RWPE2 (cell line): ENCODE measurements around the gene AMZ1.
"Not testable (repeated sequence)": the region's sequence is repeated elsewhere in the genome, so short reads cannot be mapped to it uniquely, and the experiment has no call there.

Experiments
- ATAC-seq: fragments of 200-7000 bp; cut with Tn5 transposase; 3 replicates; pipeline ENCODE4 v1.9.1; 2021; ENCODE audit warnings: low read depth
- DNase-seq: peaks from one replicate; pipeline ENCODE4 v3.0.0-alpha.2; 2020; ENCODE audit warnings: low spot score
- H3K27ac ChIP-seq: fragments of 450-650 bp; 2 replicates; pipeline ENCODE4 v1.5.1; 2017; ENCODE audit warnings: mild to moderate bottlenecking; ENCODE audit not compliant: poor library complexity, severe bottlenecking
- H3K27me3 ChIP-seq: fragments of 250-450 bp; sonication (Bioruptor Pico); 2 replicates; pipeline ENCODE4 v1.5.1; 2021; ENCODE audit warnings: mild to moderate bottlenecking, moderate library complexity; ENCODE audit not compliant: insufficient read depth, poor library complexity, severe bottlenecking
- H3K36me3 ChIP-seq: fragments of 250-450 bp; sonication (Bioruptor Pico); 2 replicates; pipeline ENCODE4 v1.5.1; 2020; ENCODE audit warnings: low read depth, mild to moderate bottlenecking, moderate library complexity
- H3K4me1 ChIP-seq: fragments of 250-450 bp; sonication (Bioruptor Pico); 2 replicates; pipeline ENCODE4 v1.5.1; 2021; ENCODE audit warnings: mild to moderate bottlenecking, moderate library complexity; ENCODE audit not compliant: insufficient read depth, poor library complexity, severe bottlenecking
- H3K4me3 ChIP-seq: fragments of 250-450 bp; sonication (Bioruptor Pico); 2 replicates; pipeline ENCODE4 v1.5.1; 2021; ENCODE audit warnings: mild to moderate bottlenecking, moderate library complexity; ENCODE audit not compliant: severe bottlenecking
- H3K9me3 ChIP-seq: fragments of 250-450 bp; sonication (Bioruptor Pico); 2 replicates; pipeline ENCODE4 v1.5.1; 2021; ENCODE audit warnings: mild to moderate bottlenecking, moderate library complexity; ENCODE audit not compliant: severe bottlenecking
- TF ChIP-seq, protein P1 (sequence below): fragments of 450-650 bp; IDR thresholded peaks from one replicate; pipeline ENCODE4 v1.5.1; 2017; ENCODE audit warnings: mild to moderate bottlenecking, moderate library complexity; ENCODE audit not compliant: poor library complexity, severe bottlenecking

The AMZ1 gene

DNA sequence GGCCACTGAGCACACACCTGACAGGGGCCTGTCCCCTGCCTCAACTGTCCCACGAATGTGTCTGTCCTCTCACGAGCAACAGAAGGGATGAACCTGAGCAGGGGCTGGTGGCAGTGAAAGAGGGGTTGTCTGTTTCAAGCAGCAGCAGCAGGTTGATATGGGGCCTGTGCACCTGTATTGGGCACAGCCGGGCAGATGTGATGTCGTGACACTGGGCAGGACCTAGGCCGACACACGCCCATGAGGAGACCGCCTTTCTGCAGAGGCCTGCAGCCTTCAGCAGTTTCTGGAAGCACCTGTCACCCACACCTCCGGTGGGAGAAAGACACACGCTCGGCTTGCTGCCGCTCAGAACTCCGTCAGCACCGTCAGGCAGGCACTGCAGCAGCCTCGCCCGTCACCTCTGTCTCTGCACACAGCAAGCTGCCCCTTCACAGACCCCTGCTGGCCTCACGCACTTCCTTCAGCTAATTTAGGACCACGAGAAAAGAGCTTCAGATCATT, 48.5 kb downstream of the AMZ1 start:
- H3K27ac ChIP-seq, result no peak overlapping the region
- ATAC-seq, result no peak
- H3K4me3 ChIP-seq, result no peak overlapping the region
- peak; percentile 38 for DNase-seq
- H3K4me1 ChIP-seq, result peaks cover 5% of the 10 kb centered on the region
- TF ChIP-seq, protein P1, sequence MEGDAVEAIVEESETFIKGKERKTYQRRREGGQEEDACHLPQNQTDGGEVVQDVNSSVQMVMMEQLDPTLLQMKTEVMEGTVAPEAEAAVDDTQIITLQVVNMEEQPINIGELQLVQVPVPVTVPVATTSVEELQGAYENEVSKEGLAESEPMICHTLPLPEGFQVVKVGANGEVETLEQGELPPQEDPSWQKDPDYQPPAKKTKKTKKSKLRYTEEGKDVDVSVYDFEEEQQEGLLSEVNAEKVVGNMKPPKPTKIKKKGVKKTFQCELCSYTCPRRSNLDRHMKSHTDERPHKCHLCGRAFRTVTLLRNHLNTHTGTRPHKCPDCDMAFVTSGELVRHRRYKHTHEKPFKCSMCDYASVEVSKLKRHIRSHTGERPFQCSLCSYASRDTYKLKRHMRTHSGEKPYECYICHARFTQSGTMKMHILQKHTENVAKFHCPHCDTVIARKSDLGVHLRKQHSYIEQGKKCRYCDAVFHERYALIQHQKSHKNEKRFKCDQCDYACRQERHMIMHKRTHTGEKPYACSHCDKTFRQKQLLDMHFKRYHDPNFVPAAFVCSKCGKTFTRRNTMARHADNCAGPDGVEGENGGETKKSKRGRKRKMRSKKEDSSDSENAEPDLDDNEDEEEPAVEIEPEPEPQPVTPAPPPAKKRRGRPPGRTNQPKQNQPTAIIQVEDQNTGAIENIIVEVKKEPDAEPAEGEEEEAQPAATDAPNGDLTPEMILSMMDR, result no peak
- H3K27me3 ChIP-seq, result no peaks in the 10 kb centered on the region
- peaks cover 2% of the 10 kb centered on the region for H3K9me3 ChIP-seq
- peaks cover 21% of the 10 kb centered on the region for H3K36me3 ChIP-seq

DNA sequence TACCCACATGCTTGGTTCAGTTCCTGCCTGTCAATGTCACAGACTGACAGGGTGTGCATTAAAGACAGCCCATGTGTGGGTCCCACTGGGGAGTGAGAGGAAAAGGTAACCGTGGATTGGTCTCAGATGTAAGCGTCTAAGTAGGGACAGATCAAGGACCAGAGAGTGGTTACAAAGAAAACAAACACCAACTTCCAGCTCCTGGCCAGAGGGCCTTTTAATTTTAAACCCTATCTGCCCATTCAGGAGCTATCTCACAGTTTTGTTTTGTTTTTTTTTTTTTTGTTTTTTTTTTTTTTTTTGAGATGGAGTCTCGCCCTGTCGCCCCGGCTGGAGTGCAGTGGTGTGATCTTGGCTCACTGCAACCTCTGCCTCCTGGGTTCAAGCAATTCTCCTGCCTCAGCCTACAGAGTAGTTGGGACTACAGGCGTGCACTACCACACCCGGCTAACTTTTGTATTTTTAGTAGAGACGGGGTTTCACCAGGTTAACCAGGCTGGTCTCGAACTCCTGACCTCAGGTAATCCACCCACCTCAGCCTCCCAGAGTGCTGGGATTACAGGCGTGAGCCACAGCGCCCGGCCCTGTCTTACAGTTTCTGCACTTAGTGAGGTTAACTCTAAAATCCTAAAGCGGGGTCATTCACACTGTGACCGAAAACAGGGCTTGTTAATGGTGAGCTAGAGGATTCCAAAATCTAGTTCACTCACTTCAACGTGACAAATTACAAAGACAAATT, 49.2 kb downstream of the AMZ1 start:
- not testable (repeated sequence) for H3K4me1 ChIP-seq, H3K27ac ChIP-seq, ATAC-seq, H3K4me3 ChIP-seq, DNase-seq, H3K27me3 ChIP-seq, H3K9me3 ChIP-seq
- peaks cover 16% of the 10 kb centered on the region for H3K36me3 ChIP-seq

DNA sequence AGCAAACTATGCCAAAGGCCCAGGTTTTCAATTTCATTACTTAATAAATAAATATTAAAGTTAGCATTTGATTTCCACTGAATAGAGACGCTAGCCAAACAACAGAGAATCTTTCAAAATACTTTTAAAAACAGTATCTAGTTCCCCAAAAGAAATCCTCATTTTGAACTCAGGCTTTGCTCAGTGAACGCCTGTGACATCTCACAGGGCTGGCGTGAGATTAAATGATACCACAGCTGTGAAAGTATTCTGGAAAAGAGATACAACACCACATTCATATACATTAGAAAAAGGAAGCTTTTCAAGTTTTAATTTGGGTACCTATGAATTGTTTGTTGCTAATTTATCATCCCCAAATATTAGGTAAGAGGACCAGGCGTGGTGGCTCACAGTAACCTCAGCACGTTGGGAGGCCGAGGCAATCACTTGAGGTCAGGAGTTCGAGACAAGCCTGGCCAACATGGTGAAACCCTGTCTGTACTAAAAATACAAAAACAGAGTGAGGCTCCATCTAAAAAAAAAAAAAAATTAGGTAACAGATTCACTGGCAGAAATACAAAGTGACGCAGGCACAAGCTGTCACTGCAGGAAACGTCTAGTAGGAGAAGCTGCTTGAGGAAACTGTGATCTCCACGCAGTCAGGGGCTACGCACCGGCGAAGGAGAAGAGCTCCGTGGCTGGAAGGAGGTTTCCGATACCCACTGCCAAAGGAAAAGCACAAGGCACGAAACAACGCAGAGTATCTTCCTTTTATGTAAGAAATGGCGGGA, 50.0 kb downstream of the AMZ1 start:
- no peaks in the 10 kb centered on the region for H3K27me3 ChIP-seq
- DNase-seq, result no peak

DNA sequence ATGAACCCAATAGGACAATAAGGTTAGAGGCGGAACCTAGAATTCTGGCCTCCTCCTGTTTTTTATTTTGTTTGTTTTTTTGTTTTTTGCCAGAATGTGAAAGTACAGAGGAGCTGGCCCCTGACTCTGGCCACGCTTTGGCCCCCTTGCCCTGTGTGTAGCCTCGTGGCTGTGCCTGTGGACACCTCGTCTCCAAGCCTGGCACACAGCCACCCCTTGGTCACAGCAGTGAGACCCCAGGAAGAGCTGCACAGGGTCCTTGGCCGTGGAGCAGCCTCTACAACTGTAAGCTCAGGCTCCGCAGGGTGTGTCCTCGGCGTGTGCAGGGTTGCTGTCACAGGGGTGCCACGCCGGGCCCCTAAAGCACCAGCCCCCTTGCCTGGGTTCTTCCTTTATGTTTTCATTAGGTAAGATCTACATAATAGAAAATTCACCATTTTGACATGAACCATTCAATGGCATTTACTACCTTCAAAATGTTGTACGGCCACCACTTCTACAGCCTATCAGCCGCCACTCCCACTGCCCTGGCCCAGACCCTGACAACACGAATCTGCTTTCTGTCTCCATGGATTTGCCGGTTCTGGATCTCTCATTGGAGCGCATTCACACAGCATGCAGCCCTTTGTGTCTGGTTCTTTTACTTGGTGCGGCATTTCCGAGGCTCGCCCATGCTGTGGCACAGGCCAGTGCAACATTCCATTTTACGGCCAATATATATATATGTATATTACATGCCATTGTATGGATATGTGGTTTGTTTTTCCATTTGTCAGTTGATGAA, 51.0 kb downstream of the AMZ1 start:
- H3K27me3 ChIP-seq, result no peaks in the 10 kb centered on the region
- TF ChIP-seq, protein P1, result no peak
- no peaks in the 10 kb centered on the region for H3K4me1 ChIP-seq
- no peaks in the 10 kb centered on the region for H3K9me3 ChIP-seq
- ATAC-seq (no peak), DNase-seq (peak; percentile 45)
- no peak overlapping the region for H3K27ac ChIP-seq
- H3K36me3 ChIP-seq, result no peaks in the 10 kb centered on the region
- H3K4me3 ChIP-seq, result no peak overlapping the region

More for the DNA sequence above, 50.0 kb downstream of the AMZ1 start:
- H3K27ac ChIP-seq, result no peak overlapping the region
- peaks cover 5% of the 10 kb centered on the region for H3K4me1 ChIP-seq
- H3K36me3 ChIP-seq, result peaks cover 8% of the 10 kb centered on the region
- H3K9me3 ChIP-seq, result no peaks in the 10 kb centered on the region
- no peak for ATAC-seq
- TF ChIP-seq, protein P1, result no peak
- H3K4me3 ChIP-seq, result no peak overlapping the region

DNA sequence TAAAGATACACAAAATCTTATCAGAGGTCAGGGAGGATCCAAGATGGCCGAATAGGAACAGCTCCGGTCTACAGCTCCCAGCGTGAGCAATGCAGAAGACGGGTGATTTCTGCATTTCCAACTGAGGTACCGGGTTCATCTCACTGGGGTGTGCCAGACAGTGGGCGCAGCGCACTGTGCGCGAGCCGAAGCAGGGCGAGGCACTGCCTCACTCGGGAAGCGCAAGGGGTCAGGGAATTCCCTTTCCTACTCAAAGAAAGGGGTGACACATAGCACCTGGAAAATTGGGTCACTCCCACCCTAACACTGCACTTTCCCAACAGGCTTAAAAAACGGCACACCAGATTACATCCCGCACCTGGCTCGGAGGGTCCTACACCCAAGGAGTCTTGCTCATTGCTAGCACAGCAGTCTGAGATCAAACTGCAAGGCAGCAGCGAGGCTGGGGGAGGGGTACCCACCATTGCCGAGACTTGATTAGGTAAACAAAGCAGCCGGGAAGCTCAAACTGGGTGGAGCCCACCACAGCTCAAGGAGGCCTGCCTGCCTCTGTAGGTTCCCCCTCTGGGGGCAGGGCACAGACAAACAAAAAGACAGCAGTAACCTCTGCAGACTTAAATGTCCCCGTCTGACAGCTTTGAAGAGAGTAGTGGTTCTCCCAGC, 55.7 kb downstream of the AMZ1 start:
- not testable (repeated sequence) for H3K4me1 ChIP-seq, H3K9me3 ChIP-seq, H3K4me3 ChIP-seq, H3K27me3 ChIP-seq, H3K27ac ChIP-seq, ATAC-seq, DNase-seq, H3K36me3 ChIP-seq

DNA sequence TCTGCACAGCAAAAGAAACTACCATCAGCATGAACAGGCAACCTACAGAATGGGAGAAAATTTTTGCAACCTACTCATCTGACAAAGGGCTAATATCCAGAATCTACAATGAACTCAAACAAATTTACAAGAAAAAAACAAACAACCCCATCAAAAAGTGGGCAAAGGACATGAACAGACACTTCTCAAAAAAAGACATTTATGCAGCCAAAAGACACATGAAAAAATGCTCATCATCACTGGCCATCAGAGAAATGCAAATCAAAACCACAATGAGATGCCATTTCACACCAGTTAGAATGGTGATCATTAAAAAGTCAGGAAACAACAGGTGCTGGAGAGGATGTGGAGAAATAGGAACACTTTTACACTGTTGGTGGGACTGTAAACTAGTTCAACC, 60.7 kb downstream of the AMZ1 start:
- not testable (repeated sequence) for H3K27ac ChIP-seq, H3K27me3 ChIP-seq

More for the DNA sequence above, 60.7 kb downstream of the AMZ1 start:
- not testable (repeated sequence) for H3K4me3 ChIP-seq, H3K9me3 ChIP-seq, H3K36me3 ChIP-seq, DNase-seq, ATAC-seq, H3K4me1 ChIP-seq
